Smooth muscle cell (in vitro differentiated cells): ENCODE results near the gene FIGNL2. TPM values are rescaled to one million over a fixed set of nuclear protein-coding genes. Genes with fewer than 3 reads are reported as not detected.
"Not testable (repeated sequence)": the region's sequence is repeated elsewhere in the genome, so short reads cannot be mapped to it uniquely, and the experiment has no call there.

Experiments
- DNase-seq: peaks from one replicate; lab custom pipeline; 2025; ENCODE audit not compliant: unreplicated experiment; lab: John Stamatoyannopoulos, UW
- H2AFZ ChIP-seq: fragments of 200-600 bp; sonication (generic); 2 replicates; pipeline ENCODE4 v1.6.0; 2016; ENCODE audit warnings: antibody characterized with exemption, low read depth, mild to moderate bottlenecking
- H3F3A ChIP-seq: fragments of 200-600 bp; sonication (generic); 2 replicates; pipeline ENCODE4 v1.6.0; 2017; ENCODE audit warnings: antibody characterized with exemption, low read depth
- H3K27ac ChIP-seq: fragments of 200-600 bp; sonication (generic); 2 replicates; pipeline ENCODE4 v1.5.1; 2016; ENCODE audit warnings: low read depth, mild to moderate bottlenecking
- H3K27me3 ChIP-seq: fragments of 200-600 bp; sonication (generic); 2 replicates; pipeline ENCODE4 v1.6.1; 2016; ENCODE audit warnings: low read depth, mild to moderate bottlenecking
- H3K36me3 ChIP-seq: fragments of 200-600 bp; sonication (generic); 2 replicates; pipeline ENCODE4 v1.5.1; 2016; ENCODE audit warnings: low read depth
- H3K4me1 ChIP-seq: fragments of 200-600 bp; sonication (generic); 2 replicates; pipeline ENCODE4 v1.5.1; 2016; ENCODE audit warnings: low read depth
- H3K4me2 ChIP-seq: fragments of 200-600 bp; sonication (generic); 2 replicates; pipeline ENCODE4 v1.6.0; 2016; ENCODE audit warnings: mild to moderate bottlenecking
- H3K4me3 ChIP-seq: fragments of 200-600 bp; sonication (generic); 2 replicates; pipeline ENCODE4 v1.5.1; 2016; ENCODE audit warnings: mild to moderate bottlenecking
- H3K79me2 ChIP-seq: fragments of 200-600 bp; sonication (generic); 2 replicates; pipeline ENCODE4 v1.6.0; 2016; ENCODE audit warnings: low read depth, mild to moderate bottlenecking
- H3K9ac ChIP-seq: fragments of 200-600 bp; sonication (generic); 2 replicates; pipeline ENCODE4 v1.6.0; 2016; ENCODE audit warnings: low read depth
- H3K9me3 ChIP-seq: fragments of 200-600 bp; sonication (generic); replicated peaks from 2 replicates; pipeline ENCODE4 v1.5.1; 2016; ENCODE audit warnings: low read depth
- H4K20me1 ChIP-seq: fragments of 200-600 bp; sonication (generic); 2 replicates; pipeline ENCODE4 v1.6.0; 2016; ENCODE audit warnings: low read depth
- CTCF ChIP-seq: fragments of 200-600 bp; sonication (generic); IDR thresholded peaks from 2 replicates; pipeline ENCODE4 v1.5.1; 2017; ENCODE audit warnings: borderline replicate concordance, mild to moderate bottlenecking, antibody characterized with exemption; ENCODE audit not compliant: insufficient read depth, poor library complexity, severe bottlenecking
- WGBS: methylation state at CpG from one replicate; pipeline ENCODE4 v1.1.7; 2016; ENCODE audit warnings: low lambda C conversion rate; 5-methylcytosine and 5-hydroxymethylcytosine counted together
- polyA plus RNA-seq: library from polyadenylated mRNA; unstranded; fragments of >200 nt; fragmentation: Nextera tagmentation; extraction: Ambion mirVana; gene quantifications from 2 replicates; pipeline ENCODE4 v1.2.1, GENCODE V29; 2016
- total RNA-seq: library from RNA; depleted of rRNA; stranded (reverse); fragments of >200 nt; gene quantifications from 2 replicates; pipeline ENCODE4 v1.2.3, GENCODE V29; 2014

The FIGNL2 gene
- total and polyA plus RNA-seq, 2 experiments from 2014 or later, result 1.1 to 2.7 TPM

GRCh38 chr12:51834411-51834810, 14.1 kb downstream of the FIGNL2 start:
- WGBS, result 97% methylated on average over 11 of the region's 11 CpGs
- Histone ChIP-seq H3F3A (no peaks in the 10 kb centered on the region), H3K79me2 (peaks cover 11% of the 10 kb centered on the region), H3K4me3 (no peak overlapping the region), H3K27me3 (no peaks in the 10 kb centered on the region), H3K4me2 (no peak overlapping the region), H2AFZ (no peak overlapping the region), H3K4me1 (peaks cover 43% of the 10 kb centered on the region), H3K9me3 (no peaks in the 10 kb centered on the region), H4K20me1 (peaks cover 47% of the 10 kb centered on the region), H3K9ac (no peak overlapping the region), H3K27ac (no peak overlapping the region), H3K36me3 (no peaks in the 10 kb centered on the region)
- DNase-seq, result no peak
- no peak for TF ChIP-seq CTCF

GRCh38 chr12:51833448-51834227, 14.9 kb downstream of the FIGNL2 start:
- H3K9ac ChIP-seq, result no peak overlapping the region
- H3K27ac ChIP-seq, result no peak overlapping the region
- H3K9me3 ChIP-seq, result no peaks in the 10 kb centered on the region
- WGBS, result 92% methylated on average over 12 of the region's 12 CpGs
- no peak overlapping the region for H3K4me3 ChIP-seq
- TF ChIP-seq CTCF, result no peak
- peaks cover 42% of the 10 kb centered on the region for H3K4me1 ChIP-seq
- no peak overlapping the region for H2AFZ ChIP-seq
- H3K27me3 ChIP-seq, result no peaks in the 10 kb centered on the region
- H3K36me3 ChIP-seq, result no peaks in the 10 kb centered on the region
- H4K20me1 ChIP-seq, result peaks cover 44% of the 10 kb centered on the region
- DNase-seq, result no peak
- no peaks in the 10 kb centered on the region for H3F3A ChIP-seq
- H3K4me2 ChIP-seq, result no peak overlapping the region
- peaks cover 11% of the 10 kb centered on the region for H3K79me2 ChIP-seq

- no peak overlapping the region for H3K9ac ChIP-seq
- no peaks in the 10 kb centered on the region for H3K36me3 ChIP-seq
- peaks cover 36% of the 10 kb centered on the region for H4K20me1 ChIP-seq
- DNase-seq, result no peak
- H3K4me2 ChIP-seq, result no peak overlapping the region
- no peaks in the 10 kb centered on the region for H3K27me3 ChIP-seq
- no peaks in the 10 kb centered on the region for H3F3A ChIP-seq
- H2AFZ ChIP-seq, result no peak overlapping the region
- 91% methylated on average over 10 of the region's 10 CpGs for WGBS
- H3K4me1 ChIP-seq, result peaks cover 42% of the 10 kb centered on the region
- no peak for TF ChIP-seq CTCF
- no peak overlapping the region for H3K4me3 ChIP-seq
- peaks cover 11% of the 10 kb centered on the region for H3K79me2 ChIP-seq
- no peaks in the 10 kb centered on the region for H3K9me3 ChIP-seq
- H3K27ac ChIP-seq, result no peak overlapping the region
These were observed 16.0 kb downstream of the FIGNL2 start for GRCh38 chr12:51832354-51833107.

GRCh38 chr12:51831817-51832216, 16.7 kb downstream of the FIGNL2 start:
- not testable (repeated sequence) for H3K36me3 ChIP-seq, H3K27ac ChIP-seq, H3K27me3 ChIP-seq, DNase-seq, H3K9ac ChIP-seq, H3K4me3 ChIP-seq, H3F3A ChIP-seq, H3K4me2 ChIP-seq, H3K9me3 ChIP-seq, H2AFZ ChIP-seq
- 91% methylated on average over 5 of the region's 5 CpGs for WGBS
- peaks cover 29% of the 10 kb centered on the region for H4K20me1 ChIP-seq
- H3K79me2 ChIP-seq, result peaks cover 11% of the 10 kb centered on the region
- peaks cover 36% of the 10 kb centered on the region for H3K4me1 ChIP-seq
